Inflammatory macrophage (primary cell): Measurements from ENCODE around the gene RNF38.
"Not testable (repeated sequence)": the region's sequence is repeated elsewhere in the genome, so short reads cannot be mapped to it uniquely, and the experiment has no call there.

Experiments
- DNase-seq, 2 donors: peaks; one replicate each; pipeline ENCODE4 v3.0.0-alpha.2; 2020 to 2022
- total RNA-seq, 18 experiments: gene quantifications; one replicate each; lab custom pipeline; 2026; ENCODE audit warnings: mixed read lengths in 6 of 18, inconsistent platforms in 2 of 18; lab: John Stamatoyannopoulos, UW

Gene RNF38
- 11.1 to 84.5 (median 26.2) reads per million in 18 experiments for total RNA-seq

GRCh38 chr9:36399980-36400331, at the start of gene RNF38:
TSS of gene RNF38 (minus strand) at chr9:36400269. CDS start at chr9:36400108, 161 bp downstream.
- no peak for DNase-seq

GRCh38 chr9:36448555-36448954, 48.5 kb upstream of the RNF38 start:
- DNase-seq = not testable (repeated sequence)

GRCh38 chr9:36448017-36448416, 47.9 kb upstream of the RNF38 start:
- DNase-seq = no peak

GRCh38 chr9:36446678-36447077, 46.6 kb upstream of the RNF38 start:
- DNase-seq = not testable (repeated sequence)

- DNase-seq = no peak
Observed at GRCh38 chr9:36445800-36446361, 45.8 kb upstream of the RNF38 start.

- no peak for DNase-seq
Observed at GRCh38 chr9:36444203-36444602, 44.1 kb upstream of the RNF38 start.

GRCh38 chr9:36443581-36443980, 43.5 kb upstream of the RNF38 start:
- DNase-seq = no peak

GRCh38 chr9:36442710-36443109, 42.6 kb upstream of the RNF38 start:
- no peak for DNase-seq

GRCh38 chr9:36441966-36442365, 41.9 kb upstream of the RNF38 start:
- DNase-seq = no peak

GRCh38 chr9:36438536-36439236, 38.6 kb upstream of the RNF38 start:
- no peak for DNase-seq

- no peak for DNase-seq
Observed at GRCh38 chr9:36437790-36438189, 37.7 kb upstream of the RNF38 start.

- no peak for DNase-seq
Observed at GRCh38 chr9:36436909-36437308, 36.8 kb upstream of the RNF38 start.

- DNase-seq = no peak
Observed at GRCh38 chr9:36433386-36433785, 33.3 kb upstream of the RNF38 start.

- no peak for DNase-seq
Observed at GRCh38 chr9:36431078-36431477, 31.0 kb upstream of the RNF38 start.

- DNase-seq = no peak
Observed at GRCh38 chr9:36426945-36427344, 26.9 kb upstream of the RNF38 start.

- DNase-seq = no peak
Observed at GRCh38 chr9:36426348-36426747, 26.3 kb upstream of the RNF38 start.

GRCh38 chr9:36424289-36425055, 24.4 kb upstream of the RNF38 start:
- no peak for DNase-seq

- no peak for DNase-seq
Observed at GRCh38 chr9:36423206-36423605, 23.1 kb upstream of the RNF38 start.

GRCh38 chr9:36416890-36417289, 16.8 kb upstream of the RNF38 start:
- DNase-seq = no peak

GRCh38 chr9:36415822-36416525, 15.9 kb upstream of the RNF38 start:
- DNase-seq = no peak

GRCh38 chr9:36411410-36411809, 11.3 kb upstream of the RNF38 start:
- peak in 1 of 2 donors; percentile 15 for DNase-seq

- DNase-seq = not testable (repeated sequence)
Observed at GRCh38 chr9:36409076-36409475, 9.0 kb upstream of the RNF38 start.

- peak; percentile 59 to 60 for DNase-seq
Observed at GRCh38 chr9:36407122-36407723, 7.2 kb upstream of the RNF38 start.
